Kidney capillary endothelial cell (primary cell): ENCODE data around the gene CARMIL3.
A peak's percentile ranks its signal among the peaks of the same experiment; 100 is the strongest.

Experiments used
- DNase-seq: peaks from one replicate; pipeline ENCODE4 v3.0.0-alpha.2; 2018; ENCODE audit warnings: low spot score

CARMIL3 gene

GRCh38 chr14:24076302-24076601 is 24.4 kb downstream of the CARMIL3 start:
- no peak for DNase-seq

- DNase-seq, result no peak
These were observed 25.3 kb downstream of the CARMIL3 start for GRCh38 chr14:24077086-24077485.

GRCh38 chr14:24078146-24078545 is 26.3 kb downstream of the CARMIL3 start:
- no peak for DNase-seq

GRCh38 chr14:24079491-24080141 is 27.8 kb downstream of the CARMIL3 start:
- no peak for DNase-seq

GRCh38 chr14:24080142-24080530 is 28.3 kb downstream of the CARMIL3 start:
- no peak for DNase-seq

GRCh38 chr14:24080888-24081738 is 29.3 kb downstream of the CARMIL3 start:
- DNase-seq, result no peak

GRCh38 chr14:24081739-24082211 is 30.0 kb downstream of the CARMIL3 start:
- DNase-seq, result no peak

GRCh38 chr14:24082411-24083080 is 30.7 kb downstream of the CARMIL3 start:
- no peak for DNase-seq

GRCh38 chr14:24083462-24083861 is 31.7 kb downstream of the CARMIL3 start:
- no peak for DNase-seq

- DNase-seq, result no peak
These were observed 32.6 kb downstream of the CARMIL3 start for GRCh38 chr14:24084440-24084839.

- no peak for DNase-seq
These were observed 33.4 kb downstream of the CARMIL3 start for GRCh38 chr14:24085215-24085614.

GRCh38 chr14:24086193-24086955 is 34.6 kb downstream of the CARMIL3 start:
- no peak for DNase-seq

GRCh38 chr14:24087004-24087403 is 35.2 kb downstream of the CARMIL3 start:
- no peak for DNase-seq

- DNase-seq, result no peak
These were observed 36.3 kb downstream of the CARMIL3 start for GRCh38 chr14:24088095-24088494.

GRCh38 chr14:24089890-24090289 is 38.1 kb downstream of the CARMIL3 start:
- no peak for DNase-seq

- no peak for DNase-seq
These were observed 40.3 kb downstream of the CARMIL3 start for GRCh38 chr14:24092110-24092504.

- no peak for DNase-seq
These were observed 40.8 kb downstream of the CARMIL3 start for GRCh38 chr14:24092505-24093206.

GRCh38 chr14:24093207-24093900 is 41.5 kb downstream of the CARMIL3 start:
- DNase-seq, result no peak

- peak; percentile 31 for DNase-seq
These were observed 42.4 kb downstream of the CARMIL3 start, which contains the start of gene PCK2 for GRCh38 chr14:24093901-24094840. Gene PCK2, plus strand, starts transcription at chr14:24094311. Its CDS starts 95 bp downstream, at chr14:24094406.

GRCh38 chr14:24094841-24095270 is 43.0 kb downstream of the CARMIL3 start:
- DNase-seq, result no peak
